CD4-positive, alpha-beta T cell treated with Interleukin-4 for 4 hours (primary cell): ENCODE data around the gene TP73.

ENCODE experiments used
- DNase-seq: peaks from one replicate; pipeline ENCODE4 v3.0.0-alpha.2; 2020

The TP73 gene

GRCh38 chr1:3731583-3732433 is 79.5 kb downstream of the TP73 start:
- no peak for DNase-seq

GRCh38 chr1:3732434-3733093 is 80.2 kb downstream of the TP73 start:
- DNase-seq: no peak

GRCh38 chr1:3733094-3733882 is 81.0 kb downstream of the TP73 start:
- DNase-seq: no peak

- no peak for DNase-seq
These were observed 81.7 kb downstream of the TP73 start for GRCh38 chr1:3733883-3734589.

GRCh38 chr1:3734602-3735001 is 82.3 kb downstream of the TP73 start:
- DNase-seq: no peak

GRCh38 chr1:3735027-3735681 is 82.8 kb downstream of the TP73 start:
- DNase-seq: no peak

GRCh38 chr1:3735688-3736087 is 83.4 kb downstream of the TP73 start:
- DNase-seq: no peak

GRCh38 chr1:3736131-3736561 is 83.8 kb downstream of the TP73 start:
- DNase-seq: no peak

- no peak for DNase-seq
These were observed 84.4 kb downstream of the TP73 start for GRCh38 chr1:3736708-3737107.

- DNase-seq: no peak
These were observed 86.6 kb downstream of the TP73 start for GRCh38 chr1:3738943-3739342.

GRCh38 chr1:3740042-3740441 is 87.7 kb downstream of the TP73 start:
- DNase-seq: no peak

GRCh38 chr1:3740752-3741151 is 88.4 kb downstream of the TP73 start:
- DNase-seq: no peak

GRCh38 chr1:3741566-3742438 is 89.5 kb downstream of the TP73 start:
- no peak for DNase-seq

GRCh38 chr1:3742439-3743298 is 90.4 kb downstream of the TP73 start:
- no peak for DNase-seq

- no peak for DNase-seq
These were observed 91.1 kb downstream of the TP73 start for GRCh38 chr1:3743421-3743820.

- DNase-seq: no peak
These were observed 91.5 kb downstream of the TP73 start for GRCh38 chr1:3743826-3744225.

GRCh38 chr1:3744646-3745045 is 92.3 kb downstream of the TP73 start:
- DNase-seq: no peak

- DNase-seq: no peak
These were observed 92.8 kb downstream of the TP73 start for GRCh38 chr1:3745071-3745470.

GRCh38 chr1:3745590-3746381 is 93.5 kb downstream of the TP73 start:
- no peak for DNase-seq
